Skeletal muscle cell (primary cell): ENCODE measurements around the gene FXYD7.
"Not testable (repeated sequence)": the region's sequence is repeated elsewhere in the genome, so short reads cannot be mapped to it uniquely, and the experiment has no call there.

Experiments used
- DNase-seq: peaks from one replicate; pipeline ENCODE4 v3.0.0-alpha.2; 2010; ENCODE audit warnings: low read depth
- H3K4me3 ChIP-seq: 2 replicates; pipeline ENCODE4 v1.5.1; 2011; ENCODE audit warnings: low read depth, mild to moderate bottlenecking, control low read depth, low read length, moderate library complexity

Gene FXYD7

GRCh38 chr19:35143231-35143715 lies at the start of gene FXYD7:
Gene FXYD7, plus strand, starts transcription at chr19:35143255. Its CDS starts 79 bp downstream, at chr19:35143334.
- no peak for DNase-seq
- peak within 1 kb of the TSS; percentile 22 for H3K4me3 ChIP-seq

GRCh38 chr19:35093430-35093829 lies 49.6 kb upstream of the FXYD7 start:
- H3K4me3 ChIP-seq: no peak overlapping the region
- no peak for DNase-seq

- H3K4me3 ChIP-seq: no peak overlapping the region
- no peak for DNase-seq
Observed at GRCh38 chr19:35093941-35094647, 49.0 kb upstream of the FXYD7 start.

DNA sequence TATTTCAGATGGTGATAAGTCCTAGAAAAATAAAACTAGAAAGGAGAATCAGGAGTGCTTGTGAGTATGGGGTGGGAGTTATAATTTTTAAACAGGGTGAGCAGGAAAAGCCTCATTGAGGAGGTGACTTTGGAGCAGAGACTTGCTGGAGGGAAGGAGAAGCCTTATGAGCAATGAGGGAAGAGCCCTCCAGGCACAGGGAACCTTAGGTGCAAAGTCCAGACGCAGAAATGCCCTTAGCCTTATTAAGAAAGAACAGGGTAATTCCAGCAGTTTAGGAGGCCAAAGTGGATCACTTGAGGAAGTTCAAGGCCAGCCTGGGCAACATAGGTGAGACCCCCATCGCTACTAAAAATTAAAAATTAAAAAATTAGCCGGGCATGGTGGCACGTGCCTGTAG lies 48.4 kb upstream of the FXYD7 start:
- DNase-seq: no peak
- no peak overlapping the region for H3K4me3 ChIP-seq

- H3K4me3 ChIP-seq: no peak overlapping the region
Observed at GRCh38 chr19:35095667-35096368, 47.2 kb upstream of the FXYD7 start.

DNA sequence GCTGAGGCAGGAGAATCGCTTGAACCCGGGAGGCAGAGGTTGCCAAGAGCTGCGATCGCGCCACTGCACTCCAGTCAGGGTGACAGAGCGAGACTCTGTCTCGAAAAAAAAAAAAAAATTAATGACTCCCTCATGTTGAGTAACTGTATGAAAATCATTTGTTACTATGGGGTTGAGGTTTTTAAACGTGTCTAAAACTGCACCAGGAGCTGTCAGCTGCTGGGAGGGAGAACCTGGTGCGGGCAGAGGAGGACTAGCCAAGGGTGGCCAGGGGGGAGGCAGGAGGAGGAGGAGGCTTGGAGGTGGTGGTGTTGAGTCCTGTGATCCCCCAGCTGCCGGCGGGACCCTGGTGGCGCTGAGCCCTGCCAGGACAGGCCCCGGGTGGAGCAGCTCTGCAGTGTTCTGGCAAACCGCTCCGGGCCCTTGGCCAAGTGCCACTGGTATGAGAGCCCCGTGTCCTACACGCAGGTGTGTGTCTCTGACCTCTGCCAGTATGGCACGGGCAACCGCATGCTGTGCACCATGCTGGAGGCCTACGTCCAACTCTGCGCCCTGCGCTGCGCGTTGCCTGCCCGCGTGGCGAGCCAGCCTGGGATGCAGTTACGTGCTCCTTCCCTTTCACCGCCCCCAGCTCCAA lies 44.5 kb upstream of the FXYD7 start:
- no peak overlapping the region for H3K4me3 ChIP-seq
- DNase-seq: no peak

More at GRCh38 chr19:35095667-35096368, 47.2 kb upstream of the FXYD7 start:
- DNase-seq: no peak

GRCh38 chr19:35099155-35099896 lies 43.7 kb upstream of the FXYD7 start:
- no peak for DNase-seq

GRCh38 chr19:35099897-35100275 lies 43.2 kb upstream of the FXYD7 start:
- H3K4me3 ChIP-seq: no peak overlapping the region
- no peak for DNase-seq

More at GRCh38 chr19:35099155-35099896, 43.7 kb upstream of the FXYD7 start:
- H3K4me3 ChIP-seq: no peak overlapping the region

- H3K4me3 ChIP-seq: no peak overlapping the region
- no peak for DNase-seq
Observed at GRCh38 chr19:35100588-35101533, 42.2 kb upstream of the FXYD7 start.

DNA sequence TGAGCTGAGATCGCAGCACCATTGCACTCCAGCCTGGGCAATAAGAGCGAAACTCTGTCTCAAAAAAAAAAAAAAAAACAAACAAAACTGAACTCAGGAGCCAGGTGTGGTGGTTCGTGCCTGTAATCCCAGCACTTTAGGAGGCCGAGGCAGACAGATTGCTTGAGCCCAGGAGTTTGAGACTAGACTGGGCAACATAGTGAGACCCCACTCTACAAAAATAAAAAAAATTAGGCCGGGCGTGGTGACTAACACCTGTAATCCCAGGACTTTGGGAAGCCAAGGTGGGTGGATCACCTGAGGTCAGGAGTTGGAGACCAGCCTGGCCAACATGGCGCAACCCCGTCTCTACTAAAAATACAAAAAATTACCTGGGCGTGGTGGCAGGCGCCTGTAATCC lies 41.1 kb upstream of the FXYD7 start:
- not testable (repeated sequence) for DNase-seq, H3K4me3 ChIP-seq

GRCh38 chr19:35103614-35104013 lies 39.4 kb upstream of the FXYD7 start:
- not testable (repeated sequence) for DNase-seq, H3K4me3 ChIP-seq

DNA sequence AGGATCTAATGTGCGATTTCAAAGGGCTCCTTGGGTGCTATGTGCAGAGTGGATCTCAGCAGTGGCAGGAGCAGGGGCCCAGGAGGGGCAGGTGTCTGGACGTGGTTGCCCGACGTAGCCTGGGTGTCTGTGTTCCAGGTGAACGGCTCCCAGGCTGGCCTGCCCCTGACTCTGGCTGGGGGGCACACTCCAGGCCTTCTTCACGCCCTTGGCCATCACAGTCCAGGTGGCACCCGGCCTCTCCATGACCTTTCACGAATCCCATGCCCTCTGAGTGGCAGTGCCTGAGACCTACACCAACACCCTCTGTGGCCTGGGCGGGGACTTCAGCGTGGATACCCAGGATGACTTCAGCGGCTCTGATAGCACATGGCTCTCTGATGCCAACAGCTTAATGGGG lies 38.7 kb upstream of the FXYD7 start:
- H3K4me3 ChIP-seq: no peak overlapping the region
- DNase-seq: no peak

DNA sequence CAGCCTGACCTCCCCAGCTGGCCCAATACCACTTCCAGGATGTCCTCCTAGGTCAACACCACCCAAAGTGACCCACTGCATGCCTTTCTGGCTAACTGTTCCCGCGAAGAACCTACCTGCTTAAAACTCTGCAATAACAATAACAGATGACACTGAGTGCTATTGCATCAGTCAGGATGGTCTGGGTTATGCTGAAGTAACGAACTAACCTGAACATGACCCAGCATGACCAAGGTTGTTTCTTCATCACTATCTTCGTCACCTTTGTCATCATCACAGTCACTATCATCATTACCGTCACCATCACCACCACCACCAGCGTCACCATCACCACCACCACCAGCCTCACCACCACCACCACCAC lies 38.0 kb upstream of the FXYD7 start:
- H3K4me3 ChIP-seq: no peak overlapping the region
- DNase-seq: no peak

GRCh38 chr19:35105411-35106290 lies 37.4 kb upstream of the FXYD7 start:
- no peak for DNase-seq

GRCh38 chr19:35106291-35106583 lies 36.8 kb upstream of the FXYD7 start:
- DNase-seq: no peak
- no peak overlapping the region for H3K4me3 ChIP-seq

More at GRCh38 chr19:35105411-35106290, 37.4 kb upstream of the FXYD7 start:
- H3K4me3 ChIP-seq: no peak overlapping the region

GRCh38 chr19:35106898-35107541 lies 36.0 kb upstream of the FXYD7 start:
- no peak for DNase-seq
- no peak overlapping the region for H3K4me3 ChIP-seq

- no peak overlapping the region for H3K4me3 ChIP-seq
- DNase-seq: no peak
Observed at GRCh38 chr19:35107545-35107944, 35.5 kb upstream of the FXYD7 start.

- DNase-seq: no peak
- H3K4me3 ChIP-seq: no peak overlapping the region
Observed at GRCh38 chr19:35108730-35109129, 34.3 kb upstream of the FXYD7 start.
